HL-60 (cell line): ENCODE results near the gene SETD1B.

Experiments used
- DNase-seq, 2 experiments: peaks; one replicate each; pipeline ENCODE4 v3.0.0-alpha.2; 2010 to 2020; ENCODE audit warnings: low read depth in 1 of 2, low spot score in 1 of 2
- H3K27ac ChIP-seq: fragments of 250-450 bp; sonication (Bioruptor Pico); replicated peaks from 2 replicates; pipeline ENCODE4 v1.5.1; 2020; ENCODE audit warnings: mild to moderate bottlenecking, moderate library complexity
- H3K27me3 ChIP-seq: fragments of 250-450 bp; sonication (Bioruptor Pico); 2 replicates; pipeline ENCODE4 v1.5.1; 2021; ENCODE audit warnings: mild to moderate bottlenecking, moderate library complexity; ENCODE audit not compliant: insufficient read depth, poor library complexity, severe bottlenecking
- H3K4me3 ChIP-seq: replicated peaks from 2 replicates; pipeline ENCODE4 v1.5.1; 2011; ENCODE audit warnings: mild to moderate bottlenecking, control low read depth, low read length; ENCODE audit not compliant: insufficient read depth
- CTCF ChIP-seq: IDR thresholded peaks from one replicate; pipeline ENCODE4 v1.5.1; 2011; ENCODE audit warnings: low read length, control low read depth, inconsistent platforms; ENCODE audit not compliant: insufficient read depth
- GABPA ChIP-seq: IDR thresholded peaks from 2 replicates; pipeline ENCODE4 v1.6.1; 2012; ENCODE audit warnings: low read depth
- POLR2AphosphoS5 ChIP-seq: IDR thresholded peaks from 2 replicates; pipeline ENCODE4 v1.6.1; 2012; ENCODE audit warnings: low read depth
- REST ChIP-seq: IDR thresholded peaks from 2 replicates; pipeline ENCODE4 v1.6.1; 2012; ENCODE audit warnings: low read depth; ENCODE audit not compliant: insufficient replicate concordance
- SPI1 ChIP-seq: IDR thresholded peaks from 2 replicates; pipeline ENCODE4 v1.6.1; 2012; ENCODE audit warnings: low read depth, mild to moderate bottlenecking, borderline replicate concordance

The SETD1B gene

GRCh38 chr12:121783766-121784165, 20.0 kb upstream of the SETD1B start:
- H3K27ac ChIP-seq: no peak overlapping the region
- no peaks in the 10 kb centered on the region for H3K27me3 ChIP-seq
- TF ChIP-seq REST (no peak), CTCF (no peak), SPI1 (no peak), POLR2AphosphoS5 (no peak), GABPA (no peak)
- no peak overlapping the region for H3K4me3 ChIP-seq
- DNase-seq: no peak

- no peaks in the 10 kb centered on the region for H3K27me3 ChIP-seq
- no peak overlapping the region for H3K27ac ChIP-seq
- TF ChIP-seq REST (no peak), SPI1 (no peak), CTCF (no peak), GABPA (no peak), POLR2AphosphoS5 (no peak)
- H3K4me3 ChIP-seq: no peak overlapping the region
- DNase-seq: no peak
Measured at GRCh38 chr12:121784460-121784859, 19.3 kb upstream of the SETD1B start.

GRCh38 chr12:121786440-121786825, 17.4 kb upstream of the SETD1B start:
- H3K27me3 ChIP-seq: no peaks in the 10 kb centered on the region

More at GRCh38 chr12:121786440-121786825, 17.4 kb upstream of the SETD1B start:
- peak overlapping the region; percentile 48 for H3K27ac ChIP-seq
- TF ChIP-seq REST (no peak), SPI1 (no peak), CTCF (no peak), POLR2AphosphoS5 (no peak), GABPA (no peak)
- H3K4me3 ChIP-seq: no peak overlapping the region
- DNase-seq: peak in 1 of 2 experiments; percentile 65
